Measurements from ENCODE around the gene PRKAR2A. TPM values are rescaled to one million over a fixed set of nuclear protein-coding genes. Genes with fewer than 3 reads are reported as not detected.
"Not testable (repeated sequence)": the region's sequence is repeated elsewhere in the genome, so short reads cannot be mapped to it uniquely, and the experiment has no call there.

Gene PRKAR2A
- total RNA-seq, 1 experiment from 2014 or later = 48.0 TPM

DNA sequence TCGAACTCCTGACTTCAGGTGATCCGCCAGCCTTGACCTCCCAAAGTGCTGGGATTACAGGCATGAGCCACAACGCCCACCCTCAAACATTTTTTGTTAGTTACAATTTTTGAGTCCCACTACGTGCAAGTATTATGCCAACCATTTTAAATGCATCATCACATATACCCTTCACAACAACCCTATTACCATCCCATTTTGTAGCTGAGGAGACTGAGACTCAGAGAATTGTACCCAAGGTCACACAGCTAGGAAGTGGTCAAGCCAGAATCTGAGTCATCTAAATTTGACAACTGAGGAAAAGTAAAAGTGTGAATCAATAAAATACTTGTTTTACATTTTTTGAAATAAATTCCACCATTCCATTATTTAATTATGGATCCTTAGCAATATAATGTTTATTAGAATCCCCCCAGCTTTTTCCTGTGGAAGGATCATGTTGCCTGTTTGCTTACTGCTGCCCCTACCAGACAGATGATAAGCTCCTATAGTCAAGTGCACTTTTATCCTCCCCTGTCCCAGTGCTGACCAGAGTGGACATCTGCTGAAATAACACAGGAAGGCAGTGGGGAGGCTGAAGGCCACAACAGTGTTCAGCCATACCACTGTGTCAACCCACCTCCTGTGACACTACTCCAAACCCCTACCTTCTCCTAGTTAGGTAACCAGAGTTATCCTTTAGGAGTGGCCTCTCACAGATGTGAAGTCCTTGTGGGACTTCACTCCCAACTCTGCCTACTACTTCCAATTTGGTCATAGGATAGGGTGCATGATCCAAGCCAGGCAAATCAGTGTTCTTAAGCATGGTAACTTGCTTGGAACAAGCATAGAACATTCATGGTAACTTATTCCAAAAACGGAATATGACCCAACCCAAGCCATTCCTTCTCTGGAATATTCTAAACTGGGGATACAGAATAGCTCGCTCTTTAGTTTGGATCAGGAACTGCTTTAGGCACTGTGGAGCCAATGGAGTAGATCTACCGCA lies 28.1 kb downstream of the PRKAR2A start:
- BruUV-seq (replicated peaks) = no TSS peak
- no peaks in the 10 kb centered on the region for H3K9me3 Mint-ChIP-seq (ENCODE audit: low read depth, unreplicated experiment)
- H3K27me3 Mint-ChIP-seq (ENCODE audit: unreplicated experiment) = no peaks in the 10 kb centered on the region
- H3K4me3 Mint-ChIP-seq (ENCODE audit: low read depth, unreplicated experiment) = no peak overlapping the region
- peaks cover 21% of the 10 kb centered on the region for H3K4me1 Mint-ChIP-seq (ENCODE audit: low read depth, unreplicated experiment)
- no peak overlapping the region for H3K27ac Mint-ChIP-seq (ENCODE audit: unreplicated experiment)
- DNase-seq = no peak
- H3K36me3 Mint-ChIP-seq (ENCODE audit: insufficient read depth, unreplicated experiment) = no peaks in the 10 kb centered on the region
- TF ChIP-seq, protein P1, sequence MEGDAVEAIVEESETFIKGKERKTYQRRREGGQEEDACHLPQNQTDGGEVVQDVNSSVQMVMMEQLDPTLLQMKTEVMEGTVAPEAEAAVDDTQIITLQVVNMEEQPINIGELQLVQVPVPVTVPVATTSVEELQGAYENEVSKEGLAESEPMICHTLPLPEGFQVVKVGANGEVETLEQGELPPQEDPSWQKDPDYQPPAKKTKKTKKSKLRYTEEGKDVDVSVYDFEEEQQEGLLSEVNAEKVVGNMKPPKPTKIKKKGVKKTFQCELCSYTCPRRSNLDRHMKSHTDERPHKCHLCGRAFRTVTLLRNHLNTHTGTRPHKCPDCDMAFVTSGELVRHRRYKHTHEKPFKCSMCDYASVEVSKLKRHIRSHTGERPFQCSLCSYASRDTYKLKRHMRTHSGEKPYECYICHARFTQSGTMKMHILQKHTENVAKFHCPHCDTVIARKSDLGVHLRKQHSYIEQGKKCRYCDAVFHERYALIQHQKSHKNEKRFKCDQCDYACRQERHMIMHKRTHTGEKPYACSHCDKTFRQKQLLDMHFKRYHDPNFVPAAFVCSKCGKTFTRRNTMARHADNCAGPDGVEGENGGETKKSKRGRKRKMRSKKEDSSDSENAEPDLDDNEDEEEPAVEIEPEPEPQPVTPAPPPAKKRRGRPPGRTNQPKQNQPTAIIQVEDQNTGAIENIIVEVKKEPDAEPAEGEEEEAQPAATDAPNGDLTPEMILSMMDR (IDR thresholded peaks at IDR 0.05; ENCODE audit: unreplicated experiment) = no peak
- intact Hi-C loops (cut with micrococcal nuclease; ENCODE audit: unreplicated experiment) = no loop called here
- CTCF ChIA-PET = no interaction called here

DNA sequence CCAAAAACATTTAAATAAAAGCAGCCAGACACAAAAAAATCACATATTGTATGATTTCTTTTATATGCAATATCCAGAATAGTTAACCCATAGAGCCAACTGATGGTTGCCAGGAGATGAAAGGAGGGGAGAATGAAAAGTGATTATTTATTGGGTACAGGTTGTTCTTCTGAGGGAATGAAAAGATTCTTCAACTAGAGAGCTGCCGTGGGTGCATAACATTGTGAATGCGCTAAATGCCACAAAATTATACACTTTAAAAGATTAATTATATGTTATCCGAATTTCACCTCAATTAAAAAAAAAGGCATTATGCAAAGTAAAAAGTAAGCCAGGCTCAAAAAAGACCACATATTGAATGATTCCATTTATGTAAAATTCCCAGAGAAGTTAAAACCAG lies 36.1 kb downstream of the PRKAR2A start:
- Mint-ChIP-seq H3K36me3 (ENCODE audit: insufficient read depth, unreplicated experiment) (no peaks in the 10 kb centered on the region), H3K27ac (ENCODE audit: unreplicated experiment) (no peak overlapping the region), H3K9me3 (ENCODE audit: low read depth, unreplicated experiment) (no peaks in the 10 kb centered on the region), H3K27me3 (ENCODE audit: unreplicated experiment) (no peaks in the 10 kb centered on the region), H3K4me1 (ENCODE audit: low read depth, unreplicated experiment) (no peaks in the 10 kb centered on the region), H3K4me3 (ENCODE audit: low read depth, unreplicated experiment) (no peak overlapping the region)
- no TSS peak for BruUV-seq (replicated peaks)
- intact Hi-C loops (cut with micrococcal nuclease; ENCODE audit: unreplicated experiment) = no loop called here
- TF ChIP-seq, protein P1 (IDR thresholded peaks at IDR 0.05; ENCODE audit: unreplicated experiment) = no peak
- no peak for DNase-seq
- CTCF ChIA-PET = no interaction called here

DNA sequence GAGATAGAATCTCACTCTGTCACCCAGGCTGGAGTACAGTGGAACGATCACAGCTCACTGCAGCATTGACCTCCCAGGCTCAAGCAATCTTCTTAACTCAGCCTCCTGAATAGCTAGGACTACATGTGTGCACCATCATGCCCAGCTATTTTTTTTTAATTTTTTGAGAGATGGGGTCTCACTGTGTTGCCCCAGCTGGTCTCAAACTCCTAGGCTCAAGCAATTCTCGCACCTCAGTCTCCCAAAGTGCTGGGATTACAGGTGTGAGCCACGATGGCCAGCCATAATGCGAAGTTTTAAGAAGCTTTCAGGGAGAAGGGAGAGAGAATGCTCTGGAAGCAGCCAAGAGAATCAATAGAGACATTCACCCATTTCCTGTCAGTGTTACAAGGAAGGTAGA lies 42.7 kb downstream of the PRKAR2A start:
- H3K27ac Mint-ChIP-seq (ENCODE audit: unreplicated experiment) = no peak overlapping the region
- CTCF ChIA-PET = no interaction called here
- no peaks in the 10 kb centered on the region for H3K27me3 Mint-ChIP-seq (ENCODE audit: unreplicated experiment)
- H3K9me3 Mint-ChIP-seq (ENCODE audit: low read depth, unreplicated experiment) = no peaks in the 10 kb centered on the region
- intact Hi-C loops (cut with micrococcal nuclease; ENCODE audit: unreplicated experiment) = no loop called here
- H3K4me3 Mint-ChIP-seq (ENCODE audit: low read depth, unreplicated experiment) = no peak overlapping the region
- no peak for DNase-seq
- no peaks in the 10 kb centered on the region for H3K4me1 Mint-ChIP-seq (ENCODE audit: low read depth, unreplicated experiment)
- TF ChIP-seq, protein P1 (IDR thresholded peaks at IDR 0.05; ENCODE audit: unreplicated experiment) = no peak
- no peaks in the 10 kb centered on the region for H3K36me3 Mint-ChIP-seq (ENCODE audit: insufficient read depth, unreplicated experiment)
- BruUV-seq (replicated peaks) = no TSS peak

DNA sequence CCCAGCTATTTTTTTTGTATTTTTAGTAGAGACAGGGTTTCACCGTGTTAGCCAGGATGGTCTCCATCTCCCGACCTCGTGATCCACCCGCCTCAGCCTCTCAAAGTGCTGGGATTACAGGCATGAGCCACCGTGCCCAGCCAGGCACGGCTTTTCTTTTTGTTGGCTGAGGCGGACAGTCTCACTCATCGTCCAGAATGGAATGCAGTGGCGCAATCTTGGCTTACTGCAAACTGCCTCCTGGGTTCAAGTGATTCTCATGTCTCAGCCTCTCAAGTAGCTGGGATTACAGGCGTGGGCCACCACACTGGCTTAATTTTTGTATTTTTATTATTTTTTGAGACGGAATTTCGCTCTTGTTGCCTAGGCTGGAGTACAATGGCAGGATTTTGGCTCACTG lies 46.8 kb downstream of the PRKAR2A start:
- H3K36me3 Mint-ChIP-seq (ENCODE audit: insufficient read depth, unreplicated experiment); DNase-seq; H3K4me1 Mint-ChIP-seq (ENCODE audit: low read depth, unreplicated experiment); BruUV-seq (replicated peaks); H3K9me3 Mint-ChIP-seq (ENCODE audit: low read depth, unreplicated experiment); H3K27me3 Mint-ChIP-seq (ENCODE audit: unreplicated experiment); H3K27ac Mint-ChIP-seq (ENCODE audit: unreplicated experiment); H3K4me3 Mint-ChIP-seq (ENCODE audit: low read depth, unreplicated experiment); intact Hi-C loops (cut with micrococcal nuclease; ENCODE audit: unreplicated experiment): not testable (repeated sequence)
- CTCF ChIA-PET = interaction anchor here (0.7 kb wide), 1 partner anchor 96 kb away, joined by 3 read pairs; no protein-coding TSS in a partner anchor

DNA sequence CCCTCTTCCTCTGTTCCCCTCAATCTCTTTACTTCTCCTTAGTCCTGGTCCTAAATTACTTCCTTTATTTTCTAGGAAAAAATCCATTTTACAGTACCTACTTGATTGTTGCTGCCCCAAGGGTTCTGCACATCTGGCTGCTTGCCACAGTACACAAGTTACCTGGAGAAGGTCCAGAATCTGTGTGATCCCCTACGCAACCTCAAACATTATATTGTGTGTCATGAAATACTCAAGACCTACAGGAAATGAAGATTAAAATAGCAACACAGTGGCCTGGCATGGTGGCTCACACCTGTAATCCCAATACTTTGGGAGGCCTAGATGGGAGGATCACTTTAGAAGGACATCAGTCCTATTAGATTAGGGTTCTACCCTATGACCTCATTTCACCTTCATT lies 48.7 kb downstream of the PRKAR2A start:
- Mint-ChIP-seq H3K27me3 (ENCODE audit: unreplicated experiment) (no peaks in the 10 kb centered on the region), H3K4me1 (ENCODE audit: low read depth, unreplicated experiment) (peaks cover 8% of the 10 kb centered on the region), H3K4me3 (ENCODE audit: low read depth, unreplicated experiment) (no peak overlapping the region), H3K36me3 (ENCODE audit: insufficient read depth, unreplicated experiment) (no peaks in the 10 kb centered on the region), H3K9me3 (ENCODE audit: low read depth, unreplicated experiment) (no peaks in the 10 kb centered on the region), H3K27ac (ENCODE audit: unreplicated experiment) (peak overlapping the region; percentile 31)
- peak; percentile 51 for DNase-seq
- intact Hi-C loops (cut with micrococcal nuclease; ENCODE audit: unreplicated experiment) = no loop called here
- BruUV-seq (replicated peaks) = no TSS peak
- CTCF ChIA-PET = no interaction called here
- TF ChIP-seq, protein P1 (IDR thresholded peaks at IDR 0.05; ENCODE audit: unreplicated experiment) = no peak

All from Calu3 (cell line).